Chondrocyte (in vitro differentiated cells): ENCODE results near the gene THSD4. TPM values are rescaled to one million over a fixed set of nuclear protein-coding genes. Genes with fewer than 3 reads are reported as not detected.
A peak's percentile ranks its signal among the peaks of the same experiment; 100 is the strongest.

ENCODE experiments used
- DNase-seq: peaks from one replicate; pipeline ENCODE4 v3.0.0; 2021; ENCODE audit warnings: mixed read lengths, low spot score
- H3K27ac Mint-ChIP-seq: one replicate; pipeline ENCODE4 v1.8.0; 2021; ENCODE audit warnings: mild to moderate bottlenecking, moderate library complexity, mixed read lengths; ENCODE audit not compliant: unreplicated experiment
- H3K27me3 Mint-ChIP-seq: 2 replicates; pipeline ENCODE4 v1.8.0; 2021; ENCODE audit warnings: low read depth, mixed read lengths
- H3K36me3 Mint-ChIP-seq: 2 replicates; pipeline ENCODE4 v1.8.0; 2021; ENCODE audit warnings: low read depth, mixed read lengths
- H3K4me1 Mint-ChIP-seq: 2 replicates; pipeline ENCODE4 v1.8.0; 2021; ENCODE audit warnings: low read depth, mild to moderate bottlenecking, mixed read lengths
- H3K4me3 Mint-ChIP-seq: one replicate; pipeline ENCODE4 v1.8.0; 2021; ENCODE audit warnings: mild to moderate bottlenecking, moderate library complexity, mixed read lengths; ENCODE audit not compliant: unreplicated experiment
- H3K9me3 Mint-ChIP-seq: 2 replicates; pipeline ENCODE4 v1.8.0; 2021; ENCODE audit warnings: low read depth, mixed read lengths
- CTCF ChIP-seq: fragments of 200-600 bp; sonication (generic); IDR thresholded peaks from 2 replicates; pipeline ENCODE4 v1.5.0; 2021; ENCODE audit warnings: antibody characterized with exemption, mild to moderate bottlenecking, moderate library complexity
- total RNA-seq: library from RNA; stranded (reverse); gene quantifications from 3 replicates; pipeline ENCODE4 v1.2.1, GENCODE V29; 2021

THSD4 gene
- total RNA-seq, 1 donor from 2014 or later, result 3.4 TPM

GRCh38 chr15:71148048-71148447, 32.8 kb downstream of the THSD4 start:
- DNase-seq, result no peak
- peaks cover 20% of the 10 kb centered on the region for H3K4me1 Mint-ChIP-seq
- peaks cover 1% of the 10 kb centered on the region for H3K27me3 Mint-ChIP-seq
- TF ChIP-seq CTCF, result no peak
- H3K4me3 Mint-ChIP-seq, result no peak overlapping the region
- no peaks in the 10 kb centered on the region for H3K9me3 Mint-ChIP-seq
- no peak overlapping the region for H3K27ac Mint-ChIP-seq
- no peaks in the 10 kb centered on the region for H3K36me3 Mint-ChIP-seq

- Mint-ChIP-seq H3K36me3 (no peaks in the 10 kb centered on the region), H3K4me1 (peaks cover 20% of the 10 kb centered on the region), H3K27ac (peak overlapping the region; percentile 22), H3K9me3 (no peaks in the 10 kb centered on the region), H3K4me3 (no peak overlapping the region), H3K27me3 (peaks cover 1% of the 10 kb centered on the region)
- DNase-seq, result no peak
- no peak for TF ChIP-seq CTCF
Measured at GRCh38 chr15:71149646-71150557, 34.6 kb downstream of the THSD4 start.

GRCh38 chr15:71151081-71151480, 35.8 kb downstream of the THSD4 start:
- Mint-ChIP-seq H3K9me3 (no peaks in the 10 kb centered on the region), H3K27me3 (peaks cover 1% of the 10 kb centered on the region), H3K4me3 (no peak overlapping the region), H3K27ac (no peak overlapping the region), H3K4me1 (peaks cover 20% of the 10 kb centered on the region), H3K36me3 (no peaks in the 10 kb centered on the region)
- no peak for DNase-seq
- no peak for TF ChIP-seq CTCF

- Mint-ChIP-seq H3K4me3 (no peak overlapping the region), H3K27ac (no peak overlapping the region), H3K27me3 (no peaks in the 10 kb centered on the region), H3K9me3 (no peaks in the 10 kb centered on the region), H3K36me3 (no peaks in the 10 kb centered on the region), H3K4me1 (peaks cover 20% of the 10 kb centered on the region)
- TF ChIP-seq CTCF, result no peak
- no peak for DNase-seq
Measured at GRCh38 chr15:71152542-71152941, 37.3 kb downstream of the THSD4 start.

GRCh38 chr15:71153823-71154524, 38.7 kb downstream of the THSD4 start:
- Mint-ChIP-seq H3K27ac (no peak overlapping the region), H3K36me3 (no peaks in the 10 kb centered on the region), H3K9me3 (no peaks in the 10 kb centered on the region), H3K4me1 (peaks cover 20% of the 10 kb centered on the region), H3K27me3 (no peaks in the 10 kb centered on the region), H3K4me3 (no peak overlapping the region)
- TF ChIP-seq CTCF, result no peak
- DNase-seq, result no peak
